ENCODE results near the gene TNFSF13B. TPM values are rescaled to one million over a fixed set of nuclear protein-coding genes. Genes with fewer than 3 reads are reported as not detected.

The TNFSF13B gene
- polyA plus RNA-seq, 1 experiment, result 1.1 TPM

- ChIA-PET POLR2A (no interaction called here), CTCF (interaction anchor here (1.5 kb wide), 1 partner anchor 47 kb away, joined by 4 read pairs; no protein-coding TSS in a partner anchor)
- no peak overlapping the region for H3K4me3 ChIP-seq (ENCODE audit: low read depth, low read length)
- no peaks in the 10 kb centered on the region for H3K9me3 ChIP-seq (ENCODE audit: control insufficient read depth, insufficient read depth, low read length)
- no peaks in the 10 kb centered on the region for H3K27me3 ChIP-seq (ENCODE audit: control insufficient read depth, insufficient read depth, low read length)
- no peak for TF ChIP-seq CTCF (IDR thresholded peaks at IDR 0.05; ENCODE audit: low read depth, low read length)
- H3K27ac ChIP-seq (ENCODE audit: low read depth, low read length), result no peak overlapping the region
- no peak for DNase-seq (ENCODE audit: low read depth, low spot score)
Measured at GRCh38 chr13:108276060-108276459, 6.5 kb downstream of the TNFSF13B start.

GRCh38 chr13:108278466-108278865, 8.9 kb downstream of the TNFSF13B start:
- no peak for TF ChIP-seq CTCF (IDR thresholded peaks at IDR 0.05; ENCODE audit: low read depth, low read length)

GRCh38 chr13:108281901-108282300, 12.4 kb downstream of the TNFSF13B start:
- no peak overlapping the region for H3K27ac ChIP-seq (ENCODE audit: low read depth, low read length)
- no peaks in the 10 kb centered on the region for H3K9me3 ChIP-seq (ENCODE audit: control insufficient read depth, insufficient read depth, low read length)
- no peak overlapping the region for H3K4me3 ChIP-seq (ENCODE audit: low read depth, low read length)
- H3K27me3 ChIP-seq (ENCODE audit: control insufficient read depth, insufficient read depth, low read length), result no peaks in the 10 kb centered on the region
- ChIA-PET CTCF (no interaction called here), POLR2A (no interaction called here)
- no peak for DNase-seq (ENCODE audit: low read depth, low spot score)
- no peak for TF ChIP-seq CTCF (IDR thresholded peaks at IDR 0.05; ENCODE audit: low read depth, low read length)

More at GRCh38 chr13:108278466-108278865, 8.9 kb downstream of the TNFSF13B start:
- POLR2A ChIA-PET, result no interaction called here
- CTCF ChIA-PET, result no interaction called here
- no peak for DNase-seq (ENCODE audit: low read depth, low spot score)
- no peaks in the 10 kb centered on the region for H3K27me3 ChIP-seq (ENCODE audit: control insufficient read depth, insufficient read depth, low read length)
- no peak overlapping the region for H3K4me3 ChIP-seq (ENCODE audit: low read depth, low read length)
- no peaks in the 10 kb centered on the region for H3K9me3 ChIP-seq (ENCODE audit: control insufficient read depth, insufficient read depth, low read length)
- no peak overlapping the region for H3K27ac ChIP-seq (ENCODE audit: low read depth, low read length)

DNA sequence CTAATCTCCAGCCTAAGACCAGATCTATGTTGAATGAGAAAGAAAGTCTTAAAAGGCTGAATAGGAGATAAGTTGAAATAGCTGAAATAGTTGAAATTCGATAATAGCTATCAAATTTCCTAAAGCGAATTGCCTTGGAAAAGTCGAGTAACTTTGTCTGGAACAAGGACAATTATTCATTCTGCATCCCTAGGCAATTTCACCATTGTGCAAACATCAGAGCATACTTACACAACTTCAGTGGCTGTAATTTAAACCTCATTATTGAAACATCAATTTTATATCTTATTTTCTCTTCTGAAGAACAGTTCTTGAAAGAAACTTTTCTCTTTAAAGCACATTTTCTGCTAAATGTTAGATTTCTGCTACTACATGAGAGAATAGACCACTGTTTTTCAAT, 13.6 kb downstream of the TNFSF13B start:
- no peaks in the 10 kb centered on the region for H3K27me3 ChIP-seq (ENCODE audit: control insufficient read depth, insufficient read depth, low read length)
- CTCF ChIA-PET, result no interaction called here
- no peak overlapping the region for H3K27ac ChIP-seq (ENCODE audit: low read depth, low read length)
- no peak for TF ChIP-seq CTCF (IDR thresholded peaks at IDR 0.05; ENCODE audit: low read depth, low read length)
- H3K9me3 ChIP-seq (ENCODE audit: control insufficient read depth, insufficient read depth, low read length), result no peaks in the 10 kb centered on the region
- H3K4me3 ChIP-seq (ENCODE audit: low read depth, low read length), result no peak overlapping the region
- DNase-seq (ENCODE audit: low read depth, low spot score), result no peak
- POLR2A ChIA-PET, result no interaction called here

DNA sequence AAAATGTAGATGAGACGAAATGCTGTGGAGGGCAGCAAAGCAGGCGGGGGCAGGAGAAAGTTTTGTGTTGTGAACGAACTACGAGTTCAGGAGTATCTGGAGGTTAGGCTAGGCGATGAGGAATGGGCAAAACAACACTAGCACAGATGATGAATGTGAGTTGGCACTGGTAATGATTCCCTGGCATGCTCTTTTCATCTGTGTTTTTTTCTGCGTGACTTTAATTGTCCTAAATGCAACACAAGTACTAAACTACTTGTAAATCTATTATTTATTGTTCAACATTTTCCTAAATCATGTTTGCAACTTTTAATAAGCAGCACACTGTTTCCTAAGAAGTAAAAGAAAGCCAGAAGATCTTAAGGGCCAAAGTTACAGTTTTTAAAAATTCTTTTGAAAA, 19.2 kb downstream of the TNFSF13B start:
- POLR2A ChIA-PET, result no interaction called here
- no peak for TF ChIP-seq CTCF (IDR thresholded peaks at IDR 0.05; ENCODE audit: low read depth, low read length)
- Histone ChIP-seq H3K27ac (ENCODE audit: low read depth, low read length) (no peak overlapping the region), H3K9me3 (ENCODE audit: control insufficient read depth, insufficient read depth, low read length) (no peaks in the 10 kb centered on the region), H3K27me3 (ENCODE audit: control insufficient read depth, insufficient read depth, low read length) (no peaks in the 10 kb centered on the region), H3K4me3 (ENCODE audit: low read depth, low read length) (no peak overlapping the region)
- CTCF ChIA-PET, result no interaction called here
- no peak for DNase-seq (ENCODE audit: low read depth, low spot score)
